Left ventricle myocardium inferior (tissue), 1 donor: ENCODE measurements around the gene HDLBP. TPM values are rescaled to one million over a fixed set of nuclear protein-coding genes. Genes with fewer than 3 reads are reported as not detected.
A peak's percentile ranks its signal among the peaks of the same experiment; 100 is the strongest.

ENCODE experiments used
- DNase-seq: peaks from one replicate; pipeline ENCODE4 v3.0.0-alpha.2; 2020
- H3K27ac ChIP-seq: fragments of 200-600 bp; replicated peaks from 2 replicates; pipeline ENCODE4 v1.8.0; 2021
- H3K27me3 ChIP-seq: fragments of 200-600 bp; 2 replicates; pipeline ENCODE4 v1.8.0; 2021; ENCODE audit warnings: low read depth
- H3K36me3 ChIP-seq: fragments of 200-600 bp; 2 replicates; pipeline ENCODE4 v1.8.0; 2021
- H3K4me1 ChIP-seq: fragments of 200-600 bp; 2 replicates; pipeline ENCODE4 v1.8.0; 2021
- H3K4me3 ChIP-seq: fragments of 200-600 bp; 2 replicates; pipeline ENCODE4 v1.8.0; 2021; ENCODE audit warnings: mild to moderate bottlenecking, moderate library complexity
- H3K9me3 ChIP-seq: fragments of 200-600 bp; replicated peaks from 2 replicates; pipeline ENCODE4 v1.8.0; 2021
- CTCF ChIP-seq: fragments of 200-600 bp; IDR thresholded peaks from 2 replicates; pipeline ENCODE4 v1.8.0; 2021; ENCODE audit warnings: antibody characterized with exemption, mild to moderate bottlenecking, borderline replicate concordance
- intact Hi-C: fragments of 100-400 bp; cut with micrococcal nuclease; formaldehyde crosslinking; loops from one replicate; pipeline ENCODE4 v1.11.0; 2022
- total RNA-seq: library from RNA; stranded (reverse); fragmentation: NEBNext Ultra II Directional; extraction: Animal tissue kit (Norgen Biotek cat#: 25700); gene quantifications from one replicate; pipeline ENCODE4 v1.2.1, GENCODE V29; 2021
- donor health status: DM: no; HTN: yes; CAD: no; lungs with severe emphysema.

The HDLBP gene
- total RNA-seq, 1 donor from 2014 or later: 365 TPM

- TF ChIP-seq CTCF: peak; percentile 28
- peak; percentile 55 for DNase-seq
- Histone ChIP-seq H3K27ac (peak overlapping the region; percentile 69), H3K9me3 (no peaks in the 10 kb centered on the region), H3K4me1 (peaks cover 13% of the 10 kb centered on the region), H3K27me3 (no peaks in the 10 kb centered on the region), H3K4me3 (peak overlapping the region; percentile 76), H3K36me3 (no peaks in the 10 kb centered on the region)
- intact Hi-C loops: no loop called here
Observed at GRCh38 chr2:241218131-241219029, 97.1 kb downstream of the HDLBP start.

GRCh38 chr2:241217320-241218031 lies 98.0 kb downstream of the HDLBP start:
- Histone ChIP-seq H3K27me3 (no peaks in the 10 kb centered on the region), H3K9me3 (no peaks in the 10 kb centered on the region), H3K36me3 (no peaks in the 10 kb centered on the region), H3K4me1 (peaks cover 13% of the 10 kb centered on the region), H3K27ac (peak overlapping the region; percentile 85), H3K4me3 (peak overlapping the region; percentile 62)
- DNase-seq: peak; percentile 75
- TF ChIP-seq CTCF: peak; percentile 24
- intact Hi-C loops: no loop called here

GRCh38 chr2:241216211-241216761 lies 99.2 kb downstream of the HDLBP start:
- no peaks in the 10 kb centered on the region for H3K9me3 ChIP-seq
- peaks cover 13% of the 10 kb centered on the region for H3K4me1 ChIP-seq
- no peak overlapping the region for H3K4me3 ChIP-seq
- H3K36me3 ChIP-seq: no peaks in the 10 kb centered on the region
- TF ChIP-seq CTCF: no peak
- H3K27me3 ChIP-seq: no peaks in the 10 kb centered on the region
- no peak for DNase-seq
- no peak overlapping the region for H3K27ac ChIP-seq
- intact Hi-C loops: no loop called here

- no peak for DNase-seq
- Histone ChIP-seq H3K36me3 (no peaks in the 10 kb centered on the region), H3K4me3 (no peak overlapping the region), H3K4me1 (peaks cover 13% of the 10 kb centered on the region), H3K27me3 (no peaks in the 10 kb centered on the region), H3K27ac (no peak overlapping the region), H3K9me3 (no peaks in the 10 kb centered on the region)
- intact Hi-C loops: no loop called here
- TF ChIP-seq CTCF: no peak
Observed at GRCh38 chr2:241215421-241215820, 100.1 kb downstream of the HDLBP start.

GRCh38 chr2:241214766-241215165 lies 100.7 kb downstream of the HDLBP start:
- H3K27me3 ChIP-seq: no peaks in the 10 kb centered on the region
- TF ChIP-seq CTCF: no peak
- no peaks in the 10 kb centered on the region for H3K9me3 ChIP-seq
- no peak overlapping the region for H3K4me3 ChIP-seq
- no peak overlapping the region for H3K27ac ChIP-seq
- intact Hi-C loops: no loop called here
- DNase-seq: no peak
- H3K36me3 ChIP-seq: no peaks in the 10 kb centered on the region
- H3K4me1 ChIP-seq: peaks cover 13% of the 10 kb centered on the region
